Smooth muscle cell (in vitro differentiated cells): Measurements from ENCODE around the gene UNG. TPM values are rescaled to one million over a fixed set of nuclear protein-coding genes. Genes with fewer than 3 reads are reported as not detected.

Source experiments
- DNase-seq: peaks from one replicate; lab custom pipeline; 2025; ENCODE audit not compliant: unreplicated experiment; lab: John Stamatoyannopoulos, UW
- H2AFZ ChIP-seq: fragments of 200-600 bp; sonication (generic); 2 replicates; pipeline ENCODE4 v1.6.0; 2016; ENCODE audit warnings: antibody characterized with exemption, low read depth, mild to moderate bottlenecking
- H3F3A ChIP-seq: fragments of 200-600 bp; sonication (generic); 2 replicates; pipeline ENCODE4 v1.6.0; 2017; ENCODE audit warnings: antibody characterized with exemption, low read depth
- H3K27ac ChIP-seq: fragments of 200-600 bp; sonication (generic); 2 replicates; pipeline ENCODE4 v1.5.1; 2016; ENCODE audit warnings: low read depth, mild to moderate bottlenecking
- H3K27me3 ChIP-seq: fragments of 200-600 bp; sonication (generic); 2 replicates; pipeline ENCODE4 v1.6.1; 2016; ENCODE audit warnings: low read depth, mild to moderate bottlenecking
- H3K36me3 ChIP-seq: fragments of 200-600 bp; sonication (generic); 2 replicates; pipeline ENCODE4 v1.5.1; 2016; ENCODE audit warnings: low read depth
- H3K4me1 ChIP-seq: fragments of 200-600 bp; sonication (generic); 2 replicates; pipeline ENCODE4 v1.5.1; 2016; ENCODE audit warnings: low read depth
- H3K4me2 ChIP-seq: fragments of 200-600 bp; sonication (generic); 2 replicates; pipeline ENCODE4 v1.6.0; 2016; ENCODE audit warnings: mild to moderate bottlenecking
- H3K4me3 ChIP-seq: fragments of 200-600 bp; sonication (generic); 2 replicates; pipeline ENCODE4 v1.5.1; 2016; ENCODE audit warnings: mild to moderate bottlenecking
- H3K79me2 ChIP-seq: fragments of 200-600 bp; sonication (generic); 2 replicates; pipeline ENCODE4 v1.6.0; 2016; ENCODE audit warnings: low read depth, mild to moderate bottlenecking
- H3K9ac ChIP-seq: fragments of 200-600 bp; sonication (generic); 2 replicates; pipeline ENCODE4 v1.6.0; 2016; ENCODE audit warnings: low read depth
- H3K9me3 ChIP-seq: fragments of 200-600 bp; sonication (generic); replicated peaks from 2 replicates; pipeline ENCODE4 v1.5.1; 2016; ENCODE audit warnings: low read depth
- H4K20me1 ChIP-seq: fragments of 200-600 bp; sonication (generic); 2 replicates; pipeline ENCODE4 v1.6.0; 2016; ENCODE audit warnings: low read depth
- WGBS: methylation state at CpG from one replicate; pipeline ENCODE4 v1.1.7; 2016; ENCODE audit warnings: low lambda C conversion rate; 5-methylcytosine and 5-hydroxymethylcytosine counted together
- polyA plus RNA-seq: library from polyadenylated mRNA; unstranded; fragments of >200 nt; fragmentation: Nextera tagmentation; extraction: Ambion mirVana; gene quantifications from 2 replicates; pipeline ENCODE4 v1.2.1, GENCODE V29; 2016
- total RNA-seq: library from RNA; depleted of rRNA; stranded (reverse); fragments of >200 nt; gene quantifications from 2 replicates; pipeline ENCODE4 v1.2.3, GENCODE V29; 2014
- TF ChIP-seq, protein P1 (sequence below): fragments of 200-600 bp; sonication (generic); IDR thresholded peaks from 2 replicates; pipeline ENCODE4 v1.5.1; 2017; ENCODE audit warnings: borderline replicate concordance, mild to moderate bottlenecking, antibody characterized with exemption; ENCODE audit not compliant: insufficient read depth, poor library complexity, severe bottlenecking

Gene UNG
- total and polyA plus RNA-seq, 2 experiments from 2014 or later, result 17.1 to 22.8 TPM

- Histone ChIP-seq H3F3A (no peaks in the 10 kb centered on the region), H3K4me3 (no peak overlapping the region), H3K79me2 (no peaks in the 10 kb centered on the region), H3K9ac (no peak overlapping the region), H3K4me1 (no peaks in the 10 kb centered on the region), H3K27me3 (no peaks in the 10 kb centered on the region), H3K4me2 (no peak overlapping the region), H4K20me1 (no peaks in the 10 kb centered on the region), H3K9me3 (no peaks in the 10 kb centered on the region), H3K36me3 (no peaks in the 10 kb centered on the region), H2AFZ (no peak overlapping the region), H3K27ac (no peak overlapping the region)
- no peak for DNase-seq
- TF ChIP-seq, protein P1, sequence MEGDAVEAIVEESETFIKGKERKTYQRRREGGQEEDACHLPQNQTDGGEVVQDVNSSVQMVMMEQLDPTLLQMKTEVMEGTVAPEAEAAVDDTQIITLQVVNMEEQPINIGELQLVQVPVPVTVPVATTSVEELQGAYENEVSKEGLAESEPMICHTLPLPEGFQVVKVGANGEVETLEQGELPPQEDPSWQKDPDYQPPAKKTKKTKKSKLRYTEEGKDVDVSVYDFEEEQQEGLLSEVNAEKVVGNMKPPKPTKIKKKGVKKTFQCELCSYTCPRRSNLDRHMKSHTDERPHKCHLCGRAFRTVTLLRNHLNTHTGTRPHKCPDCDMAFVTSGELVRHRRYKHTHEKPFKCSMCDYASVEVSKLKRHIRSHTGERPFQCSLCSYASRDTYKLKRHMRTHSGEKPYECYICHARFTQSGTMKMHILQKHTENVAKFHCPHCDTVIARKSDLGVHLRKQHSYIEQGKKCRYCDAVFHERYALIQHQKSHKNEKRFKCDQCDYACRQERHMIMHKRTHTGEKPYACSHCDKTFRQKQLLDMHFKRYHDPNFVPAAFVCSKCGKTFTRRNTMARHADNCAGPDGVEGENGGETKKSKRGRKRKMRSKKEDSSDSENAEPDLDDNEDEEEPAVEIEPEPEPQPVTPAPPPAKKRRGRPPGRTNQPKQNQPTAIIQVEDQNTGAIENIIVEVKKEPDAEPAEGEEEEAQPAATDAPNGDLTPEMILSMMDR, result no peak
- 91% methylated on average over 3 of the region's 3 CpGs for WGBS
These were observed 24.0 kb downstream of the UNG start for GRCh38 chr12:109121346-109121880.

GRCh38 chr12:109124878-109125648 is 27.7 kb downstream of the UNG start:
- no peaks in the 10 kb centered on the region for H4K20me1 ChIP-seq
- no peaks in the 10 kb centered on the region for H3K36me3 ChIP-seq
- H3K27me3 ChIP-seq, result no peaks in the 10 kb centered on the region
- no peaks in the 10 kb centered on the region for H3K4me1 ChIP-seq
- H3K9me3 ChIP-seq, result no peaks in the 10 kb centered on the region
- no peak overlapping the region for H3K27ac ChIP-seq
- H3K4me2 ChIP-seq, result no peak overlapping the region
- no peak for DNase-seq
- H3K79me2 ChIP-seq, result no peaks in the 10 kb centered on the region
- TF ChIP-seq, protein P1, result no peak
- no peak overlapping the region for H3K4me3 ChIP-seq
- no peak overlapping the region for H3K9ac ChIP-seq
- no peaks in the 10 kb centered on the region for H3F3A ChIP-seq
- WGBS, result 81% methylated on average over 12 of the region's 12 CpGs
- no peak overlapping the region for H2AFZ ChIP-seq

- WGBS, result 91% methylated on average over 7 of the region's 7 CpGs
- no peak overlapping the region for H3K4me2 ChIP-seq
- DNase-seq, result no peak
- H3K79me2 ChIP-seq, result no peaks in the 10 kb centered on the region
- TF ChIP-seq, protein P1, result no peak
- H3K36me3 ChIP-seq, result no peaks in the 10 kb centered on the region
- no peak overlapping the region for H3K4me3 ChIP-seq
- H3F3A ChIP-seq, result no peaks in the 10 kb centered on the region
- no peaks in the 10 kb centered on the region for H3K9me3 ChIP-seq
- H4K20me1 ChIP-seq, result no peaks in the 10 kb centered on the region
- H2AFZ ChIP-seq, result no peak overlapping the region
- no peaks in the 10 kb centered on the region for H3K4me1 ChIP-seq
- no peaks in the 10 kb centered on the region for H3K27me3 ChIP-seq
- H3K9ac ChIP-seq, result no peak overlapping the region
- no peak overlapping the region for H3K27ac ChIP-seq
These were observed 28.4 kb downstream of the UNG start for GRCh38 chr12:109125791-109126190.
